HG03432 (cell line): ENCODE results near the gene BBLN.

ENCODE experiments used
- ATAC-seq: cut with Tn5 transposase; IDR thresholded peaks from one replicate; pipeline ENCODE4 v1.9.1; 2021; ENCODE audit warnings: mild to moderate bottlenecking, moderate library complexity; ENCODE audit not compliant: unreplicated experiment

The BBLN gene

GRCh38 chr9:128211186-128211980 is 51.3 kb downstream of the BBLN start:
- no peak for ATAC-seq

- ATAC-seq, result no peak
Measured at GRCh38 chr9:128211981-128212281, 51.9 kb downstream of the BBLN start.
